Cardiac septum (tissue), 1 donor: Measurements from ENCODE around the gene CIT. TPM values are rescaled to one million over a fixed set of nuclear protein-coding genes. Genes with fewer than 3 reads are reported as not detected.
"Not testable (repeated sequence)": the region's sequence is repeated elsewhere in the genome, so short reads cannot be mapped to it uniquely, and the experiment has no call there.

ENCODE experiments used
- DNase-seq: peaks from one replicate; pipeline ENCODE4 v3.0.0-alpha.2; 2020; ENCODE audit warnings: low spot score
- intact Hi-C: fragments of 100-400 bp; cut with DNase I; formaldehyde crosslinking; loops from one replicate; pipeline ENCODE4 v1.14.0; 2022
- total RNA-seq: library from RNA; stranded (reverse); fragmentation: NEBNext Ultra II Directional; extraction: Animal tissue kit (Norgen Biotek cat#: 25700); gene quantifications from one replicate; pipeline ENCODE4 v1.2.1, GENCODE V29; 2021
- donor health status: DM: no; HTN: no; CAD: no.

CIT gene
- total RNA-seq, 1 donor from 2014 or later, result 0.86 TPM

- DNase-seq, result no peak
- intact Hi-C loops, result no loop called here
These were observed 165.4 kb downstream of the CIT start for GRCh38 chr12:119711693-119712092.

- no peak for DNase-seq
- intact Hi-C loops, result no loop called here
These were observed 166.1 kb downstream of the CIT start for GRCh38 chr12:119710965-119711551.

GRCh38 chr12:119710374-119710964 lies 166.7 kb downstream of the CIT start:
- DNase-seq, result no peak
- intact Hi-C loops, result no loop called here

GRCh38 chr12:119706427-119706826 lies 170.7 kb downstream of the CIT start:
- DNase-seq, intact Hi-C loops: not testable (repeated sequence)

GRCh38 chr12:119705182-119705581 lies 171.9 kb downstream of the CIT start:
- intact Hi-C loops, result no loop called here
- no peak for DNase-seq

- DNase-seq, result no peak
- intact Hi-C loops, result no loop called here
These were observed 172.9 kb downstream of the CIT start for GRCh38 chr12:119704065-119704747.

- DNase-seq, result no peak
- intact Hi-C loops, result no loop called here
These were observed 177.0 kb downstream of the CIT start for GRCh38 chr12:119700078-119700477.

- DNase-seq, result no peak
- intact Hi-C loops, result no loop called here
These were observed 177.8 kb downstream of the CIT start for GRCh38 chr12:119699199-119699760.

GRCh38 chr12:119696943-119697342 lies 180.2 kb downstream of the CIT start:
- intact Hi-C loops, result no loop called here

GRCh38 chr12:119695034-119695433 lies 182.1 kb downstream of the CIT start:
- no peak for DNase-seq
- intact Hi-C loops, result no loop called here

More at GRCh38 chr12:119696943-119697342, 180.2 kb downstream of the CIT start:
- DNase-seq, result no peak

GRCh38 chr12:119694111-119694510 lies 183.0 kb downstream of the CIT start:
- DNase-seq, result no peak
- intact Hi-C loops, result no loop called here

GRCh38 chr12:119693511-119693910 lies 183.6 kb downstream of the CIT start:
- intact Hi-C loops, result loop anchor here (2.0 kb wide), 1 partner anchor 21 kb away; no protein-coding TSS in a partner anchor
- DNase-seq, result no peak

GRCh38 chr12:119692997-119693396 lies 184.1 kb downstream of the CIT start:
- DNase-seq, result no peak
- intact Hi-C loops, result loop anchor here (2.0 kb wide), 1 partner anchor 20 kb away; no protein-coding TSS in a partner anchor

- intact Hi-C loops, result loop anchor here (2.0 kb wide), 1 partner anchor 20 kb away; no protein-coding TSS in a partner anchor
- no peak for DNase-seq
These were observed 184.7 kb downstream of the CIT start for GRCh38 chr12:119692410-119692809.

GRCh38 chr12:119691202-119691810 lies 185.8 kb downstream of the CIT start:
- intact Hi-C loops, result no loop called here
- no peak for DNase-seq

GRCh38 chr12:119689935-119690500 lies 187.1 kb downstream of the CIT start:
- intact Hi-C loops, result no loop called here
- no peak for DNase-seq

- DNase-seq, result no peak
- intact Hi-C loops, result no loop called here
These were observed 189.2 kb downstream of the CIT start for GRCh38 chr12:119687879-119688278.

- DNase-seq, result no peak
- intact Hi-C loops, result no loop called here
These were observed 189.7 kb downstream of the CIT start for GRCh38 chr12:119687406-119687805.

GRCh38 chr12:119686776-119687175 lies 190.3 kb downstream of the CIT start:
- no peak for DNase-seq
- intact Hi-C loops, result no loop called here

GRCh38 chr12:119686355-119686754 lies 190.8 kb downstream of the CIT start:
- DNase-seq, result no peak
- intact Hi-C loops, result no loop called here
